K562 (cell line): ENCODE data around the gene G6PD. TPM values are rescaled to one million over a fixed set of nuclear protein-coding genes. Genes with fewer than 3 reads are reported as not detected.

Experiments
- CEBPG ChIP-seq, 3 experiments: fragments of 200-800 bp in 1 of 3; sonication (Bioruptor generic) in 1 of 3; sonication (generic) in 1 of 3; formaldehyde crosslinking in 1 of 3; IDR thresholded peaks in 2 of 3; conservative IDR thresholded peaks in 1 of 3; 2 replicates each; pipeline versions ENCODE4 v1.6.1 to v1.8.0; 2016 to 2022; ENCODE audit warnings: missing compliant biosample characterization in 2 of 3, missing genetic modification characterization in 2 of 3, mild to moderate bottlenecking in 1 of 3, missing genetic modification reagents in 1 of 3
- CHAMP1 ChIP-seq: fragments of 450-650 bp; IDR thresholded peaks from 2 replicates; pipeline ENCODE4 v1.6.1; 2016; ENCODE audit warnings: mild to moderate bottlenecking
- EP300 ChIP-seq: IDR thresholded peaks from 2 replicates; pipeline ENCODE4 v1.6.1; 2012; ENCODE audit warnings: low read length, improper control_type of control experiment
- HCFC1 ChIP-seq: IDR thresholded peaks from 2 replicates; pipeline ENCODE4 v1.6.1; 2012; ENCODE audit warnings: low read depth, low read length, improper control_type of control experiment
- HDGF ChIP-seq: fragments of 450-650 bp; IDR thresholded peaks from 2 replicates; pipeline ENCODE4 v1.6.1; 2016
- ILF3 ChIP-seq: fragments of 450-650 bp; IDR thresholded peaks from 2 replicates; pipeline ENCODE4 v1.6.1; 2018; ENCODE audit warnings: antibody characterized with exemption, mild to moderate bottlenecking, moderate library complexity, borderline replicate concordance
- MNT ChIP-seq, 2 experiments: fragments of 450-650 bp; conservative IDR thresholded peaks; 2 replicates each; pipeline ENCODE4 v1.6.1; 2017; ENCODE audit warnings: mild to moderate bottlenecking in 2 of 2, moderate library complexity in 2 of 2
- NCOA6 ChIP-seq: fragments of 450-650 bp; IDR thresholded peaks from 2 replicates; pipeline ENCODE4 v1.6.1; 2017; ENCODE audit warnings: mild to moderate bottlenecking
- RBM22 ChIP-seq: fragments of 200-400 bp; formaldehyde crosslinking; IDR thresholded peaks from 2 replicates; pipeline ENCODE4 v1.6.1; 2018; ENCODE audit warnings: low read length, low read depth; ENCODE audit not compliant: poor library complexity, severe bottlenecking
- RCOR1 ChIP-seq, 2 experiments: IDR thresholded peaks; 2 replicates each; pipeline ENCODE4 v1.6.1; 2012; ENCODE audit warnings: low read depth in 2 of 2, low read length in 2 of 2, borderline replicate concordance in 1 of 2, improper control_type of control experiment in 1 of 2
- SRF ChIP-seq, 2 experiments: fragments of 250-450, 450-650 bp in 1 of 2; sonication (Bioruptor Pico) in 1 of 2; sonication (generic) in 1 of 2; formaldehyde crosslinking; IDR thresholded peaks; 2 replicates each; pipeline versions ENCODE4 v1.5.0 to v1.5.1; 2020 to 2022; ENCODE audit warnings: mild to moderate bottlenecking in 1 of 2, missing genetic modification reagents in 1 of 2
- ZNF586 ChIP-seq: fragments of 450-650 bp; formaldehyde crosslinking; conservative IDR thresholded peaks from 2 replicates; pipeline ENCODE4 v1.4.0; 2020; ENCODE audit warnings: mild to moderate bottlenecking, moderate library complexity
- polyA plus RNA-seq, 8 experiments: library from polyadenylated mRNA; depleted of rRNA in 4 of 8; stranded (reverse) in 5 of 8; unstranded in 3 of 8; fragments of >200 nt; fragmentation: Nextera tagmentation in 2 of 8; fragmentation: Illumina TruSeq in 1 of 8; extraction: Ambion mirVana in 2 of 8; extraction: Trizol in 1 of 8; gene quantifications; 2 replicates each; pipeline versions ENCODE4 v1.2.1 to v1.2.3, GENCODE V29; 2011 to 2014; ENCODE audit warnings: inconsistent platforms in 1 of 8, missing spikeins in 1 of 8
- total RNA-seq, 7 experiments: library from RNA; depleted of rRNA in 6 of 7; stranded (reverse); fragments of >200 nt in 6 of 7; fragmentation: Illumina TruSeq in 2 of 7; extraction: Trizol in 2 of 7; gene quantifications; 2 replicates each; pipeline versions ENCODE4 v1.2.1 to v1.2.3, GENCODE V29; 2011 to 2021; ENCODE audit warnings: low replicate concordance in 1 of 7
- TF ChIP-seq, protein P1 (sequence below): fragments of 450-650 bp; IDR thresholded peaks from 2 replicates; pipeline ENCODE4 v1.6.1; 2017; ENCODE audit warnings: antibody characterized with exemption, mild to moderate bottlenecking
- TF ChIP-seq, protein P2 (sequence below): fragments of 200-800 bp; sonication (Bioruptor generic); IDR thresholded peaks from 2 replicates; pipeline ENCODE4 v1.6.1; 2017; ENCODE audit warnings: missing genetic modification characterization, missing compliant biosample characterization

The G6PD gene
- total and polyA plus RNA-seq, 9 of the 15 experiments (the other 6 are each of a cell fraction or from before 2014, with no cell fraction given): 2.9 to 222 (median 66.4) TPM

GRCh38 chrX:154534526-154535322 is 11.9 kb downstream of the G6PD start (continued):
- TF ChIP-seq ZNF586 (CRISPR knock-in tag) (no peak), MNT (conservative IDR thresholded peaks at IDR 0.05) (peak in 1 of 2 experiments; percentile 48; a peak in 2 of 4 replicates), NCOA6 (no peak), RCOR1 (IDR thresholded peaks at IDR 0.05; ENCODE audit: borderline replicate concordance in 1 of 2, low read depth in 2 of 2, low read length in 2 of 2) (peak; percentile 32 to 37; a peak in 2 of 4 replicates), EP300 (0 out of 2 replicates have a peak, but pooled peaks have one; percentile 43), ILF3 (no peak), CEBPG (CRISPR knock-in tag; IDR thresholded peaks at IDR 0.05) (peak; percentile 71; the same call in 1 of the 2 replicates), CEBPG (tag; conservative IDR thresholded peaks at IDR 0.05 in 1 of 2, IDR thresholded peaks at IDR 0.05 in 1 of 2) (peak in 1 of 2 experiments; percentile 61; a peak in 2 of 4 replicates), CHAMP1 (no peak), HCFC1 (peak; percentile 46; the same call in 1 of the 2 replicates), SRF (CRISPR knock-in tag; IDR thresholded peaks at IDR 0.05) (peak in 1 of 2 experiments; percentile 61; a peak in 1 of 4 replicates), RBM22 (no peak), HDGF (peak; percentile 53; the same call in 1 of the 2 replicates)
- TF ChIP-seq, protein P1, sequence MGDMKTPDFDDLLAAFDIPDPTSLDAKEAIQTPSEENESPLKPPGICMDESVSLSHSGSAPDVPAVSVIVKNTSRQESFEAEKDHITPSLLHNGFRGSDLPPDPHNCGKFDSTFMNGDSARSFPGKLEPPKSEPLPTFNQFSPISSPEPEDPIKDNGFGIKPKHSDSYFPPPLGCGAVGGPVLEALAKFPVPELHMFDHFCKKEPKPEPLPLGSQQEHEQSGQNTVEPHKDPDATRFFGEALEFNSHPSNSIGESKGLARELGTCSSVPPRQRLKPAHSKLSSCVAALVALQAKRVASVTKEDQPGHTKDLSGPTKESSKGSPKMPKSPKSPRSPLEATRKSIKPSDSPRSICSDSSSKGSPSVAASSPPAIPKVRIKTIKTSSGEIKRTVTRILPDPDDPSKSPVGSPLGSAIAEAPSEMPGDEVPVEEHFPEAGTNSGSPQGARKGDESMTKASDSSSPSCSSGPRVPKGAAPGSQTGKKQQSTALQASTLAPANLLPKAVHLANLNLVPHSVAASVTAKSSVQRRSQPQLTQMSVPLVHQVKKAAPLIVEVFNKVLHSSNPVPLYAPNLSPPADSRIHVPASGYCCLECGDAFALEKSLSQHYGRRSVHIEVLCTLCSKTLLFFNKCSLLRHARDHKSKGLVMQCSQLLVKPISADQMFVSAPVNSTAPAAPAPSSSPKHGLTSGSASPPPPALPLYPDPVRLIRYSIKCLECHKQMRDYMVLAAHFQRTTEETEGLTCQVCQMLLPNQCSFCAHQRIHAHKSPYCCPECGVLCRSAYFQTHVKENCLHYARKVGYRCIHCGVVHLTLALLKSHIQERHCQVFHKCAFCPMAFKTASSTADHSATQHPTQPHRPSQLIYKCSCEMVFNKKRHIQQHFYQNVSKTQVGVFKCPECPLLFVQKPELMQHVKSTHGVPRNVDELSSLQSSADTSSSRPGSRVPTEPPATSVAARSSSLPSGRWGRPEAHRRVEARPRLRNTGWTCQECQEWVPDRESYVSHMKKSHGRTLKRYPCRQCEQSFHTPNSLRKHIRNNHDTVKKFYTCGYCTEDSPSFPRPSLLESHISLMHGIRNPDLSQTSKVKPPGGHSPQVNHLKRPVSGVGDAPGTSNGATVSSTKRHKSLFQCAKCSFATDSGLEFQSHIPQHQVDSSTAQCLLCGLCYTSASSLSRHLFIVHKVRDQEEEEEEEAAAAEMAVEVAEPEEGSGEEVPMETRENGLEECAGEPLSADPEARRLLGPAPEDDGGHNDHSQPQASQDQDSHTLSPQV: peak; percentile 54; the same call in 1 of the 2 replicates
- TF ChIP-seq, protein P2, sequence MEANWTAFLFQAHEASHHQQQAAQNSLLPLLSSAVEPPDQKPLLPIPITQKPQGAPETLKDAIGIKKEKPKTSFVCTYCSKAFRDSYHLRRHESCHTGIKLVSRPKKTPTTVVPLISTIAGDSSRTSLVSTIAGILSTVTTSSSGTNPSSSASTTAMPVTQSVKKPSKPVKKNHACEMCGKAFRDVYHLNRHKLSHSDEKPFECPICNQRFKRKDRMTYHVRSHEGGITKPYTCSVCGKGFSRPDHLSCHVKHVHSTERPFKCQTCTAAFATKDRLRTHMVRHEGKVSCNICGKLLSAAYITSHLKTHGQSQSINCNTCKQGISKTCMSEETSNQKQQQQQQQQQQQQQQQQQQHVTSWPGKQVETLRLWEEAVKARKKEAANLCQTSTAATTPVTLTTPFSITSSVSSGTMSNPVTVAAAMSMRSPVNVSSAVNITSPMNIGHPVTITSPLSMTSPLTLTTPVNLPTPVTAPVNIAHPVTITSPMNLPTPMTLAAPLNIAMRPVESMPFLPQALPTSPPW (CRISPR knock-in tag): peak; percentile 66
